HL-60/S4 treated with phorbol 12-myristate 13-acetate at 8.2 ng/mL for 4 days and 3 days (cell line): ENCODE measurements around the gene PGM5.

Experiments
- in situ Hi-C: fragments of 300-500 bp; cut with MboI; formaldehyde crosslinking; loops from 2 replicates; pipeline ENCODE4 v1.15.0; 2022; ENCODE audit warnings: low sequenced_read_pairs

Gene PGM5

GRCh38 chr9:68431307-68431706 lies 74.9 kb downstream of the PGM5 start:
- in situ Hi-C loops = no loop called here

GRCh38 chr9:68433531-68434110 lies 77.2 kb downstream of the PGM5 start:
- in situ Hi-C loops = no loop called here

- in situ Hi-C loops = no loop called here
Observed at GRCh38 chr9:68437785-68438184, 81.4 kb downstream of the PGM5 start.

- in situ Hi-C loops = no loop called here
Observed at GRCh38 chr9:68443624-68444023, 87.2 kb downstream of the PGM5 start.

GRCh38 chr9:68446836-68447235 lies 90.4 kb downstream of the PGM5 start:
- in situ Hi-C loops = no loop called here

- in situ Hi-C loops = no loop called here
Observed at GRCh38 chr9:68447611-68448010, 91.2 kb downstream of the PGM5 start.

GRCh38 chr9:68454579-68455334 lies 98.3 kb downstream of the PGM5 start:
- in situ Hi-C loops = no loop called here

GRCh38 chr9:68455451-68455850 lies 99.0 kb downstream of the PGM5 start:
- in situ Hi-C loops = no loop called here

- in situ Hi-C loops = no loop called here
Observed at GRCh38 chr9:68457803-68458202, 101.4 kb downstream of the PGM5 start.

- in situ Hi-C loops = no loop called here
Observed at GRCh38 chr9:68458918-68459317, 102.5 kb downstream of the PGM5 start.

GRCh38 chr9:68462105-68462775 lies 105.8 kb downstream of the PGM5 start:
- in situ Hi-C loops = no loop called here

- in situ Hi-C loops = no loop called here
Observed at GRCh38 chr9:68470067-68470466, 113.7 kb downstream of the PGM5 start.

GRCh38 chr9:68470634-68471033 lies 114.2 kb downstream of the PGM5 start:
- in situ Hi-C loops = no loop called here

- in situ Hi-C loops = no loop called here
Observed at GRCh38 chr9:68472119-68472518, 115.7 kb downstream of the PGM5 start.

- in situ Hi-C loops = no loop called here
Observed at GRCh38 chr9:68473790-68474189, 117.4 kb downstream of the PGM5 start.

GRCh38 chr9:68476422-68476821 lies 120.0 kb downstream of the PGM5 start:
- in situ Hi-C loops = no loop called here

- in situ Hi-C loops = no loop called here
Observed at GRCh38 chr9:68476847-68477246, 120.4 kb downstream of the PGM5 start.

- in situ Hi-C loops = no loop called here
Observed at GRCh38 chr9:68480807-68481206, 124.4 kb downstream of the PGM5 start.

GRCh38 chr9:68482548-68482947 lies 126.1 kb downstream of the PGM5 start:
- in situ Hi-C loops = no loop called here

GRCh38 chr9:68488126-68488525 lies 131.7 kb downstream of the PGM5 start:
- in situ Hi-C loops = no loop called here

GRCh38 chr9:68489646-68490045 lies 133.2 kb downstream of the PGM5 start:
- in situ Hi-C loops = no loop called here

- in situ Hi-C loops = no loop called here
Observed at GRCh38 chr9:68492806-68493205, 136.4 kb downstream of the PGM5 start.
